Lung (tissue), 12 donors: Measurements from ENCODE around the gene PTPRD. TPM values are rescaled to one million over a fixed set of nuclear protein-coding genes. Genes with fewer than 3 reads are reported as not detected.

ENCODE experiments used
- ATAC-seq: fragments of 200-7000 bp; cut with Tn5 transposase; one replicate; pipeline ENCODE4 v1.9.1; 2020; ENCODE audit warnings: moderate number of reproducible peaks; ENCODE audit not compliant: insufficient read depth, low FRiP score
- DNase-seq, 3 donors: peaks; one replicate each; pipeline ENCODE4 v3.0.0-alpha.2; 2013 to 2017
- H3K27ac ChIP-seq, 2 donors: one replicate each; pipeline ENCODE4 v1.5.1; 2013; ENCODE audit warnings: mild to moderate bottlenecking in 2 of 2, moderate library complexity in 2 of 2, control low read depth in 1 of 2, inconsistent platforms in 1 of 2, low read depth in 1 of 2, low read length in 1 of 2
- H3K27me3 ChIP-seq, 3 donors: one replicate each; pipeline ENCODE4 v1.5.1; 2013; ENCODE audit warnings: low read length in 2 of 3; ENCODE audit not compliant: control insufficient read depth in 3 of 3, insufficient read depth in 3 of 3
- H3K36me3 ChIP-seq, 4 donors: one replicate each; pipeline ENCODE4 v1.5.1; 2013; ENCODE audit warnings: low read length in 4 of 4, mild to moderate bottlenecking in 1 of 4, moderate library complexity in 1 of 4; ENCODE audit not compliant: control insufficient read depth in 4 of 4, insufficient read depth in 4 of 4
- H3K4me1 ChIP-seq, 5 donors: one replicate each; pipeline ENCODE4 v1.5.1; 2013; ENCODE audit warnings: low read length in 5 of 5, mild to moderate bottlenecking in 2 of 5, moderate library complexity in 1 of 5; ENCODE audit not compliant: control insufficient read depth in 5 of 5, insufficient read depth in 5 of 5
- H3K4me3 ChIP-seq: one replicate; pipeline ENCODE4 v1.5.1; 2013; ENCODE audit warnings: mild to moderate bottlenecking, control low read depth, moderate library complexity
- H3K9ac ChIP-seq, 2 donors: one replicate each; pipeline ENCODE4 v1.5.1; 2013; ENCODE audit warnings: low read length in 2 of 2, control low read depth in 1 of 2; ENCODE audit not compliant: insufficient read depth in 1 of 2
- H3K9me3 ChIP-seq, 4 donors: one replicate each; pipeline ENCODE4 v1.5.1; 2013; ENCODE audit warnings: low read length in 3 of 4, mild to moderate bottlenecking in 1 of 4, moderate library complexity in 1 of 4; ENCODE audit not compliant: control insufficient read depth in 4 of 4, insufficient read depth in 3 of 4
- WGBS, 2 donors: extraction: QIAGEN DNeasy Blood & Tissue Kit; methylation state at CpG; one replicate each; pipeline ENCODE4 v1.1.7; 2013; 5-methylcytosine and 5-hydroxymethylcytosine counted together
- polyA plus RNA-seq, 2 donors: library from polyadenylated mRNA; stranded (reverse); fragments of 200-250 nt; gene quantifications; one replicate each; pipeline ENCODE4 v1.2.1, GENCODE V29; 2013
- total RNA-seq, 2 donors: library from RNA; depleted of rRNA in 1 of 2; stranded (reverse); fragments of >200 nt in 1 of 2; gene quantifications; one replicate each; pipeline ENCODE4 v1.2.1, GENCODE V29; 2014 to 2021
- TF ChIP-seq, protein P1 (sequence below): IDR thresholded peaks from 2 replicates; pipeline ENCODE4 v1.5.1; 2012; ENCODE audit warnings: mild to moderate bottlenecking; ENCODE audit errors: control extremely low read depth, extremely low read depth
- donor health status: control.
- donor health status: control.
- donor health status: Bipolar disorder and iron deficiency.
- donor health status: healthy.
- donor health status: DM: yes; HTN: yes; CAD: no.

The PTPRD gene
- total and polyA plus RNA-seq, 4 donors = 1.9 to 145 (median 13.7) TPM

DNA sequence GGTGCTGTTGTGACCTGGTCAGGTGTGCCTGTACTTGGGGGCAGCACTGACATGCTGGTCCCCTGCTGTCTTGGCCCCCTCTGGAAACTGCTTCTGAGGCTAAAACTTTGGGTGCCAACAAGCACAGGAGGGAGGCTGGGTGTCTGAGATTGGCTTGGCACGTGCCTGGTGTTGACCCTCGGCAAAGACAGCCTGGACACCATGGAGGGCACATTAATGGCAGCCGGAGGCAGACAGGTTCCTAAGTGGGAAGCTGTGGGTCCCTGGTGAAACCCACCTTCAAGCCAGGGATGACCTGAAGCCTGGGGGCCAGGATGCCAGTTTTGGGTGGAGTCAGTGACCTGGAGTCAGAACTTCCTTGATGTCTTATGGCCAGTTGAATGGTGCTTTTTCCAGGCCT, 894.1 kb downstream of the PTPRD start:
- TF ChIP-seq, protein P1, sequence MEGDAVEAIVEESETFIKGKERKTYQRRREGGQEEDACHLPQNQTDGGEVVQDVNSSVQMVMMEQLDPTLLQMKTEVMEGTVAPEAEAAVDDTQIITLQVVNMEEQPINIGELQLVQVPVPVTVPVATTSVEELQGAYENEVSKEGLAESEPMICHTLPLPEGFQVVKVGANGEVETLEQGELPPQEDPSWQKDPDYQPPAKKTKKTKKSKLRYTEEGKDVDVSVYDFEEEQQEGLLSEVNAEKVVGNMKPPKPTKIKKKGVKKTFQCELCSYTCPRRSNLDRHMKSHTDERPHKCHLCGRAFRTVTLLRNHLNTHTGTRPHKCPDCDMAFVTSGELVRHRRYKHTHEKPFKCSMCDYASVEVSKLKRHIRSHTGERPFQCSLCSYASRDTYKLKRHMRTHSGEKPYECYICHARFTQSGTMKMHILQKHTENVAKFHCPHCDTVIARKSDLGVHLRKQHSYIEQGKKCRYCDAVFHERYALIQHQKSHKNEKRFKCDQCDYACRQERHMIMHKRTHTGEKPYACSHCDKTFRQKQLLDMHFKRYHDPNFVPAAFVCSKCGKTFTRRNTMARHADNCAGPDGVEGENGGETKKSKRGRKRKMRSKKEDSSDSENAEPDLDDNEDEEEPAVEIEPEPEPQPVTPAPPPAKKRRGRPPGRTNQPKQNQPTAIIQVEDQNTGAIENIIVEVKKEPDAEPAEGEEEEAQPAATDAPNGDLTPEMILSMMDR = no peak
- Histone ChIP-seq H3K27ac (no peak overlapping the region), H3K9me3 (peaks cover 0 to 16% (median 3%) of the 10 kb centered on the region in 4 donors), H3K9ac (no peak overlapping the region), H3K27me3 (no peaks in the 10 kb centered on the region), H3K4me1 (no peaks in the 10 kb centered on the region), H3K4me3 (no peak overlapping the region), H3K36me3 (no peaks in the 10 kb centered on the region)
- no peak for ATAC-seq
- DNase-seq = no peak
- 67 to 77% methylated on average over 3 of the region's 3 CpGs for WGBS, 2 donors

DNA sequence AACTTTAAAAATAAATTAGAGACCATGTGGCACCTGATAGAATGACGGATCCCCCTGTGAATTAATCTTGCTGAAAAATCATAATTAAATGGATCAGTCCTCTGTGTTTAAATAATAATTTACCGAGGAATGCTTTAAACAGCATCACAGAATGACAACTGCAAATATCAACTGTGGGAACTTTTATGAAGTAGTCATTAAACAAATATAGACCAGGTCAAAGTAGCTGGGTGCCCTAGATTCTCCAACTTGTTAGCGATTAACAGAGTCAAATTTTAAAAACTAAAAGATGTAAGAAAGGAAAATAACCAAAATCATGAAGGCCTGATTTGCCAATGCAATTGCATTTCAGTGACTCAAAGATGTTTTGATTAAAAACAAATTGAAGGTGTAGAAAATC, 933.4 kb downstream of the PTPRD start:
- H3K36me3 ChIP-seq = no peaks in the 10 kb centered on the region
- no peak for ATAC-seq
- no peak overlapping the region for H3K9ac ChIP-seq
- no peak overlapping the region for H3K4me3 ChIP-seq
- H3K27me3 ChIP-seq = no peaks in the 10 kb centered on the region
- no peaks in the 10 kb centered on the region for H3K9me3 ChIP-seq
- DNase-seq = no peak
- H3K27ac ChIP-seq = no peak overlapping the region
- 67 to 74% methylated on average over 3 of the region's 3 CpGs for WGBS, 2 donors
- TF ChIP-seq, protein P1 = no peak
- H3K4me1 ChIP-seq = no peaks in the 10 kb centered on the region

DNA sequence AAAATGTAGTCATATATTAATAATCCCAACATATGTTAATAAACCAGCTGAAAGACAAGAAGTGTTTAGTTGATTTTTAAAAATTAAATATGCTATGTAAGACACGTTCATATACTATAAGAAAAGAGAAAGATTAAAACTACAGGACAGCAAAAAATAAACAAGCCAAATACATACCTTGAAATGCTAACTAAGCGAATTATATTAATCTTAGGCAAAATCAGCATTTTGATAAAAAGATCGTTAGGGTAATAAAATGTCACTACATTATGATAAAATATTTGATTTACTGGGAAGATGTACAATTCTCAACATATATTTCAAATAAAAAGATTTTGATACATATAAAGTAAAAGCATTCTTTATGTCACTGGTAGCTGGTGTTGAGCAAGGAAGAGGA, 938.3 kb downstream of the PTPRD start:
- 88 to 89% methylated on average over 3 of the region's 3 CpGs for WGBS, 2 donors

DNA sequence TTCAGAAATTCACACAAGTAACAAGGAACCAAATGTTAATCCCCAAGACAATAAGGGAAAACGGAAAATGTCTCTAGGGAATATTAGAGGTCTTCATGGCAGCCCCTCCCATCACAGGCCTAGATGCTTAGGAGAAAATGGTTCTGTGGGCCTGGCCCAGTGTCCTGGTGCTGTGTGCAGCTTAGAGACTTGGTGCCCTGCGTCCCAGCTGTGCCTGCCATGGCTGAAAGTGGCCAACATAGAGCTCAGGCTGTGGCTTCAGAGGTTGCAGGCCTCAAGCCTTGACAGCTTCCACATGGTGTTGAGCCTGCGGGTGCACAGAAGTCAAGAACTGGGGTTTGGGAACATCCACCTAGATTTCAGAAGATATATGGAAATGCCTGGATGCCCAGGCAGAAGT, 942.3 kb downstream of the PTPRD start:
- Histone ChIP-seq H3K27ac (no peak overlapping the region), H3K27me3 (no peaks in the 10 kb centered on the region), H3K9ac (no peak overlapping the region), H3K4me3 (no peak overlapping the region), H3K36me3 (no peaks in the 10 kb centered on the region), H3K9me3 (peaks cover 0 to 2% (median 0%) of the 10 kb centered on the region in 4 donors), H3K4me1 (no peaks in the 10 kb centered on the region)
- TF ChIP-seq, protein P1 = no peak
- no peak for DNase-seq
- WGBS, 2 donors = 85 to 92% methylated on average over 3 of the region's 3 CpGs
- ATAC-seq = no peak

More for the DNA sequence above, 938.3 kb downstream of the PTPRD start:
- Histone ChIP-seq H3K9ac (no peak overlapping the region), H3K4me1 (no peaks in the 10 kb centered on the region), H3K27me3 (no peaks in the 10 kb centered on the region), H3K4me3 (no peak overlapping the region), H3K27ac (no peak overlapping the region), H3K36me3 (no peaks in the 10 kb centered on the region), H3K9me3 (peaks cover 0 to 2% (median 0%) of the 10 kb centered on the region in 4 donors)
- ATAC-seq (no peak), DNase-seq (no peak)
- TF ChIP-seq, protein P1 = no peak
